Caco-2 (cell line): ENCODE data around the gene DHX15. TPM values are rescaled to one million over a fixed set of nuclear protein-coding genes. Genes with fewer than 3 reads are reported as not detected.
A peak's percentile ranks its signal among the peaks of the same experiment; 100 is the strongest.

Experiments used
- BruUV-seq: library from RNA; stranded (reverse); fragments of 400-500 nt; replicated peaks from 2 replicates; lab custom pipeline; 2021; lab: Mats Ljungman, UMichigan
- CTCF ChIA-PET: fragments of 300-600 bp; sonication (Branson Sonifier 250); formaldehyde crosslinking; loops from one replicate; lab custom pipeline; 2022; ENCODE audit warnings: antibody characterized with exemption; lab: Charles Lee
- POLR2A ChIA-PET: fragments of 300-600 bp; sonication (Branson Sonifier 250); formaldehyde crosslinking; loops from one replicate; lab custom pipeline; 2022; ENCODE audit warnings: antibody characterized with exemption; lab: Charles Lee
- DNase-seq, 2 experiments: peaks; one replicate each; pipeline versions ENCODE4 v3.0.0 to v3.0.0-alpha.2; 2020 to 2022
- H3K27me3 ChIP-seq: replicated peaks from 2 replicates; pipeline ENCODE4 v1.6.0; 2011; ENCODE audit warnings: low read length; ENCODE audit not compliant: control insufficient read depth, insufficient read depth
- H3K36me3 ChIP-seq: 2 replicates; pipeline ENCODE4 v1.5.1; 2011; ENCODE audit warnings: low read length; ENCODE audit not compliant: control insufficient read depth, insufficient read depth
- H3K4me1 ChIP-seq: fragments of 250-450 bp; sonication (Bioruptor Pico); 2 replicates; pipeline ENCODE4 v1.5.1; 2020; ENCODE audit warnings: mild to moderate bottlenecking
- H3K4me3 ChIP-seq: 2 replicates; pipeline ENCODE4 v1.5.1; 2011; ENCODE audit warnings: low read depth, mild to moderate bottlenecking, control low read depth, low read length
- H3K9me3 ChIP-seq: fragments of 250-450 bp; sonication (Bioruptor Pico); 2 replicates; pipeline ENCODE4 v1.5.1; 2020; ENCODE audit warnings: mild to moderate bottlenecking, moderate library complexity
- H3K27ac Mint-ChIP-seq: one replicate; pipeline ENCODE4 v1.8.0; 2022; ENCODE audit warnings: mixed read lengths; ENCODE audit not compliant: unreplicated experiment
- H3K27me3 Mint-ChIP-seq: one replicate; pipeline ENCODE4 v1.8.0; 2022; ENCODE audit warnings: mixed read lengths; ENCODE audit not compliant: insufficient read depth, unreplicated experiment
- H3K36me3 Mint-ChIP-seq: one replicate; pipeline ENCODE4 v1.8.0; 2022; ENCODE audit warnings: mild to moderate bottlenecking, mixed read lengths; ENCODE audit not compliant: insufficient read depth, unreplicated experiment
- H3K4me1 Mint-ChIP-seq: one replicate; pipeline ENCODE4 v1.8.0; 2022; ENCODE audit warnings: low read depth, mixed read lengths; ENCODE audit not compliant: unreplicated experiment
- H3K4me3 Mint-ChIP-seq: one replicate; pipeline ENCODE4 v1.8.0; 2022; ENCODE audit warnings: mild to moderate bottlenecking, moderate library complexity, mixed read lengths; ENCODE audit not compliant: unreplicated experiment
- H3K9me3 Mint-ChIP-seq: one replicate; pipeline ENCODE4 v1.8.0; 2022; ENCODE audit warnings: mixed read lengths; ENCODE audit not compliant: unreplicated experiment
- intact Hi-C: fragments of 100-400 bp; cut with micrococcal nuclease; formaldehyde crosslinking; loops from one replicate; pipeline ENCODE4 v1.10.0; 2022; ENCODE audit not compliant: unreplicated experiment
- total RNA-seq: library from RNA; stranded (reverse); gene quantifications from 2 replicates; pipeline ENCODE4 v1.2.3, GENCODE V29; 2022
- TF ChIP-seq, protein P1 (sequence below), 2 experiments: fragments of 200-600 bp in 1 of 2; IDR thresholded peaks; 1 replicate in 1 of 2; 2 replicates in 1 of 2; pipeline versions ENCODE4 v1.5.1 to v1.8.0; 2011 to 2022; ENCODE audit warnings: antibody characterized with exemption in 1 of 2, control low read depth in 1 of 2, inconsistent platforms in 1 of 2, low read depth in 1 of 2, low read length in 1 of 2, mild to moderate bottlenecking in 1 of 2, moderate library complexity in 1 of 2; ENCODE audit not compliant: insufficient read depth in 1 of 2, severe bottlenecking in 1 of 2, unreplicated experiment in 1 of 2

DHX15 gene
- total RNA-seq, 1 experiment from 2014 or later: 154 TPM

GRCh38 chr4:24533364-24533763 is 51.0 kb downstream of the DHX15 start:
- H3K27me3 Mint-ChIP-seq: no peaks in the 10 kb centered on the region
- CTCF ChIA-PET: no interaction called here
- intact Hi-C loops: no loop called here
- POLR2A ChIA-PET: no interaction called here
- H3K4me1 Mint-ChIP-seq: no peaks in the 10 kb centered on the region
- no peaks in the 10 kb centered on the region for H3K4me1 ChIP-seq
- BruUV-seq: no TSS peak
- no peak overlapping the region for H3K4me3 ChIP-seq
- H3K9me3 Mint-ChIP-seq: no peaks in the 10 kb centered on the region
- peaks cover 79% of the 10 kb centered on the region for H3K36me3 Mint-ChIP-seq
- H3K27ac Mint-ChIP-seq: no peak overlapping the region
- TF ChIP-seq, protein P1, sequence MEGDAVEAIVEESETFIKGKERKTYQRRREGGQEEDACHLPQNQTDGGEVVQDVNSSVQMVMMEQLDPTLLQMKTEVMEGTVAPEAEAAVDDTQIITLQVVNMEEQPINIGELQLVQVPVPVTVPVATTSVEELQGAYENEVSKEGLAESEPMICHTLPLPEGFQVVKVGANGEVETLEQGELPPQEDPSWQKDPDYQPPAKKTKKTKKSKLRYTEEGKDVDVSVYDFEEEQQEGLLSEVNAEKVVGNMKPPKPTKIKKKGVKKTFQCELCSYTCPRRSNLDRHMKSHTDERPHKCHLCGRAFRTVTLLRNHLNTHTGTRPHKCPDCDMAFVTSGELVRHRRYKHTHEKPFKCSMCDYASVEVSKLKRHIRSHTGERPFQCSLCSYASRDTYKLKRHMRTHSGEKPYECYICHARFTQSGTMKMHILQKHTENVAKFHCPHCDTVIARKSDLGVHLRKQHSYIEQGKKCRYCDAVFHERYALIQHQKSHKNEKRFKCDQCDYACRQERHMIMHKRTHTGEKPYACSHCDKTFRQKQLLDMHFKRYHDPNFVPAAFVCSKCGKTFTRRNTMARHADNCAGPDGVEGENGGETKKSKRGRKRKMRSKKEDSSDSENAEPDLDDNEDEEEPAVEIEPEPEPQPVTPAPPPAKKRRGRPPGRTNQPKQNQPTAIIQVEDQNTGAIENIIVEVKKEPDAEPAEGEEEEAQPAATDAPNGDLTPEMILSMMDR (IDR thresholded peaks at IDR 0.05; ENCODE audit: insufficient read depth in 1 of 2, low read depth in 1 of 2, low read length in 1 of 2, severe bottlenecking in 1 of 2, unreplicated experiment in 1 of 2): no peak
- H3K9me3 ChIP-seq: no peaks in the 10 kb centered on the region
- DNase-seq: no peak
- H3K27me3 ChIP-seq: no peaks in the 10 kb centered on the region
- H3K36me3 ChIP-seq: no peaks in the 10 kb centered on the region
- no peak overlapping the region for H3K4me3 Mint-ChIP-seq

GRCh38 chr4:24529555-24529954 is 54.8 kb downstream of the DHX15 start:
- no peaks in the 10 kb centered on the region for H3K27me3 Mint-ChIP-seq
- no peak overlapping the region for H3K4me3 Mint-ChIP-seq
- ChIA-PET CTCF (no interaction called here), POLR2A (no interaction called here)
- no peak overlapping the region for H3K4me3 ChIP-seq
- H3K36me3 Mint-ChIP-seq: peaks cover 93% of the 10 kb centered on the region
- H3K9me3 Mint-ChIP-seq: no peaks in the 10 kb centered on the region
- no peaks in the 10 kb centered on the region for H3K4me1 ChIP-seq
- no peak for DNase-seq
- no peaks in the 10 kb centered on the region for H3K36me3 ChIP-seq
- H3K9me3 ChIP-seq: no peaks in the 10 kb centered on the region
- H3K27me3 ChIP-seq: no peaks in the 10 kb centered on the region
- no TSS peak for BruUV-seq
- TF ChIP-seq, protein P1 (IDR thresholded peaks at IDR 0.05; ENCODE audit: insufficient read depth in 1 of 2, low read depth in 1 of 2, low read length in 1 of 2, severe bottlenecking in 1 of 2, unreplicated experiment in 1 of 2): no peak
- no peak overlapping the region for H3K27ac Mint-ChIP-seq
- H3K4me1 Mint-ChIP-seq: no peaks in the 10 kb centered on the region
- intact Hi-C loops: no loop called here

DNA sequence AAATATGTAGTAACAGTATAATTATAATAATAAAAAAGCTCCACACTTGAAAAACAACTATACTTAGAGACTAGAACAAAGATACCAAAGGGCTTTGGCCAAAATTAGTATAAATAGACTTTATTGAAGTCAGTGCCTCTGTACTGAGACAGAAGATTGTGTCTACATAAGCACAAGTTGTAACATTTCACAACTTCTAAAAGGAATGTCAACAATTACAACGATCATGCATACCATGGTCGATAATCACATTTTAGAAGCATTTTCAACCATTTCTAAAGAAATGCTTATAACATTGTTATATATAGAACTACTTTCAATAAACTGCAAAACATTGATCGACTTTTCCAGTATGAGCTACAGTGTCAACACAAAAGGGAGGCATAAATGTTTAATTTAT is 57.0 kb downstream of the DHX15 start:
- POLR2A ChIA-PET: no interaction called here
- Mint-ChIP-seq H3K4me3 (no peak overlapping the region), H3K4me1 (peaks cover 6% of the 10 kb centered on the region), H3K9me3 (no peaks in the 10 kb centered on the region), H3K27ac (no peak overlapping the region), H3K36me3 (peaks cover 89% of the 10 kb centered on the region), H3K27me3 (no peaks in the 10 kb centered on the region)
- TSS peak; percentile 33 for BruUV-seq
- CTCF ChIA-PET: no interaction called here
- Histone ChIP-seq H3K4me1 (no peaks in the 10 kb centered on the region), H3K4me3 (no peak overlapping the region), H3K36me3 (no peaks in the 10 kb centered on the region), H3K9me3 (no peaks in the 10 kb centered on the region), H3K27me3 (no peaks in the 10 kb centered on the region)
- intact Hi-C loops: no loop called here
- DNase-seq: no peak
- TF ChIP-seq, protein P1 (IDR thresholded peaks at IDR 0.05; ENCODE audit: insufficient read depth in 1 of 2, low read depth in 1 of 2, low read length in 1 of 2, severe bottlenecking in 1 of 2, unreplicated experiment in 1 of 2): no peak
